ENCODE results near the gene PNO1.

PNO1 gene

DNA sequence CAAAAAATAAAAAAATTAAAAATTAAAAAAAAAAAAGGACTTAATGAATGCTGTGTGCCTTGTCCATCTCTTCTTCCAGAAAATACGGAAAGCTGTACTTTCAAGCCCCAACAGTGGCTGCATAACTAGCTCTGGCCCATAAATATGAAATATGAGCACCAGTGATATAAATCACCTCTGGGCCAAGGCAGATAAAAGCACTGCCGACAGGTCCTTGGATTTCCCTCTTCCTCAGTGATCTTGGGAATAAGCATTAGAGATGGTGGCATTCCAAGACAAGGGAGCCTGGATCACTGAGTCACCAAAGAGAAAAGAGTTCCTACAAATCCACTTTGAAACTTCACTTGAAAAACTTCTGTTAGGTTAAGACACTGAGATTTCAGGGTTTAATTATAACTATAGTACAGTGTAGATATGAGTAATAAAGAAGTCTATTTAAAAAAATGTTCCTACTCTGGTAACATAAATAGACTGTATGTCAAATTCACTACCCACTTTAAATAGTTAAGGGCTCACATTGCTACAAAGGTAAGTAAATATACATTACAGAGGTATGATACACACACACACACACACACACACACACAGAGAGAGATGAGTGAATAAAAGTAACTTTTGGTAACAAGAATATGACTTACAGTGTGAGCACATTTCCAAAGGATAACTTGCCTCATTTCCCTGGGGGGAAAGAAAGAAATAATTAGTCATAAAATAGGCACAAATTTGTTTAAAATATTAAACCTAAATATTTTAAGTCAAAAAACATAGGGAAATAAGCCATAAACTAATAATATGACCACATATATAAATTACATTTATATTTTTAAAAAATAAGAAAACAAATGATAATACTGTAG lies 59.0 kb downstream of the PNO1 start (continued):
- TF ChIP-seq TCF7L2 (IDR thresholded peaks at IDR 0.05; ENCODE audit: borderline replicate concordance, low read depth, low read length) (peak; percentile 97), SCRT2 (tag by site-specific recombination; IDR thresholded peaks at IDR 0.05) (no peak), PRDM6 (tag by site-specific recombination; IDR thresholded peaks at IDR 0.05) (peak; percentile 38; the same call in 1 of the 2 replicates), RBAK (tag by site-specific recombination; IDR thresholded peaks at IDR 0.05) (no peak), ZNF324 (tag by site-specific recombination; IDR thresholded peaks at IDR 0.05) (no peak), ZBTB17 (tag by site-specific recombination; IDR thresholded peaks at IDR 0.05) (peak; percentile 46; the same call in 1 of the 2 replicates), IKZF3 (tag by site-specific recombination; IDR thresholded peaks at IDR 0.05) (peak; percentile 67; the same call in 1 of the 2 replicates)
- TF ChIP-seq, protein P1, sequence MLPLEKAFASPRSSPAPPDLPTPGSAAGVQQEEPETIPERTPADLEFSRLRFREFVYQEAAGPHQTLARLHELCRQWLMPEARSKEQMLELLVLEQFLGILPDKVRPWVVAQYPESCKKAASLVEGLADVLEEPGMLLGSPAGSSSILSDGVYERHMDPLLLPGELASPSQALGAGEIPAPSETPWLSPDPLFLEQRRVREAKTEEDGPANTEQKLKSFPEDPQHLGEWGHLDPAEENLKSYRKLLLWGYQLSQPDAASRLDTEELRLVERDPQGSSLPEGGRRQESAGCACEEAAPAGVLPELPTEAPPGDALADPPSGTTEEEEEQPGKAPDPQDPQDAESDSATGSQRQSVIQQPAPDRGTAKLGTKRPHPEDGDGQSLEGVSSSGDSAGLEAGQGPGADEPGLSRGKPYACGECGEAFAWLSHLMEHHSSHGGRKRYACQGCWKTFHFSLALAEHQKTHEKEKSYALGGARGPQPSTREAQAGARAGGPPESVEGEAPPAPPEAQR (tag by site-specific recombination; IDR thresholded peaks at IDR 0.05): no peak

- H3K9me3 ChIP-seq (ENCODE audit: control insufficient read depth, insufficient read depth, low read depth, low read length): no peaks in the 10 kb centered on the region
- TF ChIP-seq YY2 (tag by site-specific recombination; IDR thresholded peaks at IDR 0.05) (no peak), ZNF366 (tag by site-specific recombination; conservative IDR thresholded peaks at IDR 0.05) (no peak), ZNF311 (tag by site-specific recombination; IDR thresholded peaks at IDR 0.05; ENCODE audit: borderline replicate concordance) (no peak), ZNF560 (tag by site-specific recombination; IDR thresholded peaks at IDR 0.05; ENCODE audit: borderline replicate concordance) (no peak), ZNF146 (tag by site-specific recombination; IDR thresholded peaks at IDR 0.05) (no peak), KLF9 (tag by site-specific recombination; IDR thresholded peaks at IDR 0.05; ENCODE audit: low read depth) (no peak), ZSCAN16 (tag by site-specific recombination; IDR thresholded peaks at IDR 0.05) (no peak), ZNF214 (tag by site-specific recombination; IDR thresholded peaks at IDR 0.05; ENCODE audit: borderline replicate concordance) (no peak), ZNF324 (tag by site-specific recombination; IDR thresholded peaks at IDR 0.05) (no peak), RBAK (tag by site-specific recombination; IDR thresholded peaks at IDR 0.05) (no peak), ZNF155 (tag by site-specific recombination; IDR thresholded peaks at IDR 0.05) (no peak), WT1 (tag by site-specific recombination; IDR thresholded peaks at IDR 0.05) (no peak), ZNF37A (tag by site-specific recombination; IDR thresholded peaks at IDR 0.05) (no peak)
- TF ChIP-seq, protein P2, sequence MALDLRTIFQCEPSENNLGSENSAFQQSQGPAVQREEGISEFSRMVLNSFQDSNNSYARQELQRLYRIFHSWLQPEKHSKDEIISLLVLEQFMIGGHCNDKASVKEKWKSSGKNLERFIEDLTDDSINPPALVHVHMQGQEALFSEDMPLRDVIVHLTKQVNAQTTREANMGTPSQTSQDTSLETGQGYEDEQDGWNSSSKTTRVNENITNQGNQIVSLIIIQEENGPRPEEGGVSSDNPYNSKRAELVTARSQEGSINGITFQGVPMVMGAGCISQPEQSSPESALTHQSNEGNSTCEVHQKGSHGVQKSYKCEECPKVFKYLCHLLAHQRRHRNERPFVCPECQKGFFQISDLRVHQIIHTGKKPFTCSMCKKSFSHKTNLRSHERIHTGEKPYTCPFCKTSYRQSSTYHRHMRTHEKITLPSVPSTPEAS (tag by site-specific recombination; IDR thresholded peaks at IDR 0.05): no peak
- TF ChIP-seq, protein P3, sequence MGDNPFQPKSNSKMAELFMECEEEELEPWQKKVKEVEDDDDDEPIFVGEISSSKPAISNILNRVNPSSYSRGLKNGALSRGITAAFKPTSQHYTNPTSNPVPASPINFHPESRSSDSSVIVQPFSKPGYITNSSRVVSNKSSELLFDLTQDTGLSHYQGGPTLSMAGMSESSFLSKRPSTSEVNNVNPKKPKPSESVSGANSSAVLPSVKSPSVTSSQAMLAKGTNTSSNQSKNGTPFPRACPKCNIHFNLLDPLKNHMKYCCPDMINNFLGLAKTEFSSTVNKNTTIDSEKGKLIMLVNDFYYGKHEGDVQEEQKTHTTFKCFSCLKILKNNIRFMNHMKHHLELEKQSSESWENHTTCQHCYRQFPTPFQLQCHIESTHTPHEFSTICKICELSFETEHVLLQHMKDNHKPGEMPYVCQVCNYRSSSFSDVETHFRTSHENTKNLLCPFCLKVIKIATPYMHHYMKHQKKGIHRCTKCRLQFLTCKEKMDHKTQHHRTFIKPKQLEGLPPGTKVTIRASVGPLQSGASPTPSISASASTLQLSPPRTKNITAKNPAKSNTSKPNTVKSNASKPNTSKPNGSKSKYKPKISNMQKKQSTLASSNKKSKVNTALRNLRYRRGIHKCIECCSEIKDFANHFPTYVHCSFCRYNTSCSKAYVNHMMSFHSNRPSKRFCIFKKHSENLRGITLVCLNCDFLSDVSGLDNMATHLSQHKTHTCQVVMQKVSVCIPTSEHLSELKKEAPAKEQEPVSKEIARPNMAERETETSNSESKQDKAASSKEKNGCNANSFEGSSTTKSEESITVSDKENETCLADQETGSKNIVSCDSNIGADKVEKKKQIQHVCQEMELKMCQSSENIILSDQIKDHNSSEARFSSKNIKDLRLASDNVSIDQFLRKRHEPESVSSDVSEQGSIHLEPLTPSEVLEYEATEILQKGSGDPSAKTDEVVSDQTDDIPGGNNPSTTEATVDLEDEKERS (tag by site-specific recombination; IDR thresholded peaks at IDR 0.05): no peak
- TF ChIP-seq, protein P4, sequence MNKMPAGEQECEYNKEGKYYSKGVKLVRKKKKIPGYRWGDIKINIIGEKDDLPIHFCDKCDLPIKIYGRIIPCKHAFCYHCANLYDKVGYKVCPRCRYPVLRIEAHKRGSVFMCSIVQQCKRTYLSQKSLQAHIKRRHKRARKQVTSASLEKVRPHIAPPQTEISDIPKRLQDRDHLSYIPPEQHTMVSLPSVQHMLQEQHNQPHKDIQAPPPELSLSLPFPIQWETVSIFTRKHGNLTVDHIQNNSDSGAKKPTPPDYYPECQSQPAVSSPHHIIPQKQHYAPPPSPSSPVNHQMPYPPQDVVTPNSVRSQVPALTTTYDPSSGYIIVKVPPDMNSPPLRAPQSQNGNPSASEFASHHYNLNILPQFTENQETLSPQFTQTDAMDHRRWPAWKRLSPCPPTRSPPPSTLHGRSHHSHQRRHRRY (tag by site-specific recombination; IDR thresholded peaks at IDR 0.05): no peak
- TF ChIP-seq, protein P5, sequence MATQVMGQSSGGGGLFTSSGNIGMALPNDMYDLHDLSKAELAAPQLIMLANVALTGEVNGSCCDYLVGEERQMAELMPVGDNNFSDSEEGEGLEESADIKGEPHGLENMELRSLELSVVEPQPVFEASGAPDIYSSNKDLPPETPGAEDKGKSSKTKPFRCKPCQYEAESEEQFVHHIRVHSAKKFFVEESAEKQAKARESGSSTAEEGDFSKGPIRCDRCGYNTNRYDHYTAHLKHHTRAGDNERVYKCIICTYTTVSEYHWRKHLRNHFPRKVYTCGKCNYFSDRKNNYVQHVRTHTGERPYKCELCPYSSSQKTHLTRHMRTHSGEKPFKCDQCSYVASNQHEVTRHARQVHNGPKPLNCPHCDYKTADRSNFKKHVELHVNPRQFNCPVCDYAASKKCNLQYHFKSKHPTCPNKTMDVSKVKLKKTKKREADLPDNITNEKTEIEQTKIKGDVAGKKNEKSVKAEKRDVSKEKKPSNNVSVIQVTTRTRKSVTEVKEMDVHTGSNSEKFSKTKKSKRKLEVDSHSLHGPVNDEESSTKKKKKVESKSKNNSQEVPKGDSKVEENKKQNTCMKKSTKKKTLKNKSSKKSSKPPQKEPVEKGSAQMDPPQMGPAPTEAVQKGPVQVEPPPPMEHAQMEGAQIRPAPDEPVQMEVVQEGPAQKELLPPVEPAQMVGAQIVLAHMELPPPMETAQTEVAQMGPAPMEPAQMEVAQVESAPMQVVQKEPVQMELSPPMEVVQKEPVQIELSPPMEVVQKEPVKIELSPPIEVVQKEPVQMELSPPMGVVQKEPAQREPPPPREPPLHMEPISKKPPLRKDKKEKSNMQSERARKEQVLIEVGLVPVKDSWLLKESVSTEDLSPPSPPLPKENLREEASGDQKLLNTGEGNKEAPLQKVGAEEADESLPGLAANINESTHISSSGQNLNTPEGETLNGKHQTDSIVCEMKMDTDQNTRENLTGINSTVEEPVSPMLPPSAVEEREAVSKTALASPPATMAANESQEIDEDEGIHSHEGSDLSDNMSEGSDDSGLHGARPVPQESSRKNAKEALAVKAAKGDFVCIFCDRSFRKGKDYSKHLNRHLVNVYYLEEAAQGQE (tag by site-specific recombination; IDR thresholded peaks at IDR 0.05): no peak
- H3K4me1 ChIP-seq (ENCODE audit: control insufficient read depth, insufficient read depth, low read length): peaks cover 17% of the 10 kb centered on the region
- ChIA-PET POLR2A (no interaction called here), CTCF (interaction anchor here (0.6 to 2.5 kb wide), 5 partner anchors 13 to 33 kb away, joined by 3 to 5 read pairs (median 3); no protein-coding TSS in a partner anchor)
- H3K27ac ChIP-seq (ENCODE audit: extremely low read depth, low read depth, low read length): no peak overlapping the region
- no peak overlapping the region for H3K4me3 ChIP-seq (ENCODE audit: low read depth, low read length)
- H3K36me3 ChIP-seq (ENCODE audit: control insufficient read depth in 2 of 2, insufficient read depth in 1 of 2, low read length in 2 of 2): peaks cover 0 to 3% of the 10 kb centered on the region in 2 experiments; a peak in 1 of 3 replicates
Measured at GRCh38 chr2:68217729-68218128, 60.0 kb downstream of the PNO1 start.
